T-cell (primary cell): ENCODE data around the gene CHDH. TPM values are rescaled to one million over a fixed set of nuclear protein-coding genes. Genes with fewer than 3 reads are reported as not detected.

Experiments
- ATAC-seq, 4 experiments: fragments of 200-7000 bp in 3 of 4; fragments of 150-1000 bp in 1 of 4; cut with Tn5 transposase; replicated peaks in 1 of 4; 1 replicate in 3 of 4; 2 replicates in 1 of 4; pipeline ENCODE4 v1.10.0; 2021; ENCODE audit warnings: moderate library complexity in 3 of 4, mild to moderate bottlenecking in 2 of 4, moderate number of reproducible peaks in 1 of 4
- CTCF ChIA-PET, 2 donors: fragments of 300-600 bp; sonication (Branson Sonifier 250); formaldehyde crosslinking; loops; one replicate each; lab custom pipeline; 2022; ENCODE audit warnings: antibody characterized with exemption in 2 of 2; lab: Charles Lee
- POLR2A ChIA-PET, 2 donors: fragments of 300-600 bp; sonication (Branson Sonifier 250); formaldehyde crosslinking; loops; one replicate each; lab custom pipeline; 2022; ENCODE audit warnings: antibody characterized with exemption in 2 of 2; lab: Charles Lee
- DNase-seq, 35 experiments: peaks; one replicate each; pipeline versions ENCODE4 v3.0.0 to v3.0.0-alpha.2; 2013 to 2023
- H3K27ac ChIP-seq: one replicate; pipeline ENCODE4 v1.5.1; 2013; ENCODE audit warnings: low read length
- H3K27me3 ChIP-seq, 2 experiments: replicated peaks in 1 of 2; 1 replicate in 1 of 2; 2 replicates in 1 of 2; pipeline versions ENCODE4 v1.6.1 to v1.7.0; 2013; ENCODE audit warnings: low read length in 1 of 2, mixed read lengths in 1 of 2; ENCODE audit not compliant: control insufficient read depth in 2 of 2, insufficient read depth in 2 of 2; ENCODE audit errors: extremely low read depth in 1 of 2
- H3K36me3 ChIP-seq, 2 donors: 1 replicate in 1 of 2; 2 replicates in 1 of 2; pipeline versions ENCODE4 v1.6.1 to v1.7.0; 2013; ENCODE audit warnings: low read length in 1 of 2; ENCODE audit not compliant: control insufficient read depth in 2 of 2, insufficient read depth in 1 of 2; ENCODE audit errors: extremely low read depth in 1 of 2
- H3K4me1 ChIP-seq, 2 experiments: 1 replicate in 1 of 2; 2 replicates in 1 of 2; pipeline versions ENCODE4 v1.6.1 to v1.7.0; 2013; ENCODE audit warnings: low read length in 2 of 2, mixed read lengths in 1 of 2; ENCODE audit not compliant: insufficient read depth in 2 of 2, control insufficient read depth in 1 of 2; ENCODE audit errors: extremely low read depth in 1 of 2
- H3K4me3 ChIP-seq, 2 donors: 1 replicate in 1 of 2; 2 replicates in 1 of 2; pipeline versions ENCODE4 v1.5.1 to v1.7.0; 2013; ENCODE audit warnings: mild to moderate bottlenecking in 2 of 2, low read length in 1 of 2, moderate library complexity in 1 of 2; ENCODE audit not compliant: control insufficient read depth in 1 of 2; ENCODE audit errors: extremely low read depth in 1 of 2
- H3K9me3 ChIP-seq: 2 replicates; pipeline ENCODE4 v1.7.0; 2013
- H3K27ac Mint-ChIP-seq, 2 donors: one replicate each; pipeline ENCODE4 v1.8.0; 2020 to 2021; ENCODE audit warnings: mild to moderate bottlenecking in 2 of 2, mixed read lengths in 2 of 2
- H3K27me3 Mint-ChIP-seq, 2 donors: one replicate each; pipeline ENCODE4 v1.8.0; 2021 to 2022; ENCODE audit warnings: mixed read lengths in 2 of 2
- H3K36me3 Mint-ChIP-seq: one replicate; pipeline ENCODE4 v1.8.0; 2021; ENCODE audit warnings: mixed read lengths
- H3K4me1 Mint-ChIP-seq, 3 donors: one replicate each; pipeline ENCODE4 v1.8.0; 2020 to 2022; ENCODE audit warnings: mixed read lengths in 3 of 3, mild to moderate bottlenecking in 1 of 3
- H3K4me3 Mint-ChIP-seq, 3 donors: one replicate each; pipeline ENCODE4 v1.8.0; 2020 to 2022; ENCODE audit warnings: mild to moderate bottlenecking in 3 of 3, mixed read lengths in 3 of 3, moderate library complexity in 3 of 3
- H3K9me3 Mint-ChIP-seq, 3 donors: one replicate each; pipeline ENCODE4 v1.8.0; 2020 to 2022; ENCODE audit warnings: mixed read lengths in 3 of 3
- WGBS: methylation state at CpG from one replicate; pipeline ENCODE4 v1.1.5; 2013; ENCODE audit warnings: missing lambda C conversion rate; ENCODE audit not compliant: insufficient coverage; 5-methylcytosine and 5-hydroxymethylcytosine counted together
- total RNA-seq, 35 experiments: library from RNA in 6 of 35; stranded (reverse) in 6 of 35; fragments of 120-200 nt in 1 of 35; gene quantifications; one replicate each; pipeline versions ENCODE4 v1.2.1 to v1.2.4 and lab custom pipeline; 2013 to 2026

Gene CHDH
- total RNA-seq, 5 donors from 2014 or later (not counting 1 experiment from before 2014, with no cell fraction given), result 0.18 to 2.3 (median 0.72) TPM

- no peaks in the 10 kb centered on the region for H3K4me1 ChIP-seq
- no peak overlapping the region for H3K4me3 ChIP-seq
- Mint-ChIP-seq H3K27ac (no peak overlapping the region), H3K4me3 (no peak overlapping the region), H3K27me3 (peaks cover 0 to 4% of the 10 kb centered on the region in 2 donors), H3K36me3 (no peaks in the 10 kb centered on the region), H3K4me1 (no peaks in the 10 kb centered on the region), H3K9me3 (no peaks in the 10 kb centered on the region)
- ATAC-seq (no peak), DNase-seq (no peak)
- 88% methylated on average over 1 of the region's 4 CpGs for WGBS
- no peaks in the 10 kb centered on the region for H3K9me3 ChIP-seq
- H3K36me3 ChIP-seq, result no peaks in the 10 kb centered on the region
- H3K27ac ChIP-seq, result no peak overlapping the region
- H3K27me3 ChIP-seq, result peaks cover 0 to 10% of the 10 kb centered on the region in 2 experiments
- CTCF ChIA-PET, result no interaction called here
- POLR2A ChIA-PET, result no interaction called here
Observed at GRCh38 chr3:53780171-53780570, 66.0 kb downstream of the CHDH start.

DNA sequence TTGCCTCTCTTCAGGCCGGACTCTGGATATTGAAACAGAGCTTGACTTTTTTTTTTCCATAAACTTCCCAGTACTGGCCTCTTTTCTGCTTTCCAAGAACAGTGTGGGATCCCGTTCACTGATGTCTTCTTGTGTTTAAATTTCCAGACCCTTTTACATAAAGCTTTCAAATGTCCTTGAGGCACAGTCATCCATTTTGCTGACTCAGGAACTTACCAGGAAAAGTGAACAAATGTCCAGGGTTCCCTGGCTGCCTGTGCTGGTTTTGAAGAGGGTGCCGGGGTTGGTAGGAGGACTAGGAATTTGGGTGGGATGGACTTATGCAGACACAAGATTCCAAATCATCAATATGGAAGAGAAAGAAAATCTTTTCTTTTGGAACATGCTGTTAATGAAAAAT lies 68.1 kb downstream of the CHDH start:
- H3K4me1 Mint-ChIP-seq, result no peaks in the 10 kb centered on the region
- H3K4me3 Mint-ChIP-seq, result no peak overlapping the region
- ChIA-PET CTCF (no interaction called here), POLR2A (no interaction called here)
- no peak overlapping the region for H3K27ac ChIP-seq
- peaks cover 0 to 7% of the 10 kb centered on the region in 2 experiments for H3K27me3 ChIP-seq
- no peak overlapping the region for H3K4me3 ChIP-seq
- no peaks in the 10 kb centered on the region for H3K36me3 ChIP-seq
- DNase-seq (no peak), ATAC-seq (no peak)
- no peaks in the 10 kb centered on the region for H3K4me1 ChIP-seq
- H3K27me3 Mint-ChIP-seq, result peaks cover 0 to 4% of the 10 kb centered on the region in 2 donors
- no peaks in the 10 kb centered on the region for H3K36me3 Mint-ChIP-seq
- H3K27ac Mint-ChIP-seq, result no peak overlapping the region
- H3K9me3 Mint-ChIP-seq, result no peaks in the 10 kb centered on the region
- H3K9me3 ChIP-seq, result no peaks in the 10 kb centered on the region
- 77% methylated on average over 2 of the region's 3 CpGs for WGBS

- Histone ChIP-seq H3K36me3 (no peaks in the 10 kb centered on the region), H3K27ac (no peak overlapping the region), H3K4me3 (no peak overlapping the region), H3K4me1 (no peaks in the 10 kb centered on the region), H3K9me3 (no peaks in the 10 kb centered on the region), H3K27me3 (peaks cover 0 to 7% of the 10 kb centered on the region in 2 experiments)
- H3K27ac Mint-ChIP-seq, result no peak overlapping the region
- DNase-seq, result no peak
- 47% methylated on average over 8 of the region's 8 CpGs for WGBS
- H3K4me1 Mint-ChIP-seq, result no peaks in the 10 kb centered on the region
- no peaks in the 10 kb centered on the region for H3K9me3 Mint-ChIP-seq
- ATAC-seq, result no peak
- H3K36me3 Mint-ChIP-seq, result no peaks in the 10 kb centered on the region
- CTCF ChIA-PET, result no interaction called here
- POLR2A ChIA-PET, result no interaction called here
- H3K4me3 Mint-ChIP-seq, result no peak overlapping the region
- peaks cover 0 to 4% of the 10 kb centered on the region in 2 donors for H3K27me3 Mint-ChIP-seq
Observed at GRCh38 chr3:53777468-53777867, 68.8 kb downstream of the CHDH start.

GRCh38 chr3:53776494-53777101 lies 69.6 kb downstream of the CHDH start:
- H3K4me1 ChIP-seq, result no peaks in the 10 kb centered on the region
- Mint-ChIP-seq H3K4me1 (no peaks in the 10 kb centered on the region), H3K27me3 (peaks cover 0 to 4% of the 10 kb centered on the region in 2 donors), H3K9me3 (no peaks in the 10 kb centered on the region), H3K4me3 (no peak overlapping the region), H3K27ac (no peak overlapping the region), H3K36me3 (no peaks in the 10 kb centered on the region)
- H3K27ac ChIP-seq, result no peak overlapping the region
- 89% methylated on average over 9 of the region's 9 CpGs for WGBS
- DNase-seq, result no peak
- H3K36me3 ChIP-seq, result no peaks in the 10 kb centered on the region
- H3K27me3 ChIP-seq, result peaks cover 0 to 3% of the 10 kb centered on the region in 2 experiments
- no peak for ATAC-seq
- ChIA-PET POLR2A (no interaction called here), CTCF (no interaction called here)
- no peak overlapping the region for H3K4me3 ChIP-seq
- H3K9me3 ChIP-seq, result no peaks in the 10 kb centered on the region

- H3K4me3 Mint-ChIP-seq, result no peak overlapping the region
- WGBS, result 78% methylated on average over 3 of the region's 5 CpGs
- no peaks in the 10 kb centered on the region for H3K9me3 Mint-ChIP-seq
- Histone ChIP-seq H3K27ac (no peak overlapping the region), H3K36me3 (no peaks in the 10 kb centered on the region), H3K4me3 (no peak overlapping the region), H3K27me3 (peaks cover 0 to 3% of the 10 kb centered on the region in 2 experiments), H3K9me3 (no peaks in the 10 kb centered on the region), H3K4me1 (no peaks in the 10 kb centered on the region)
- DNase-seq (no peak), ATAC-seq (no peak)
- no peak overlapping the region for H3K27ac Mint-ChIP-seq
- no peaks in the 10 kb centered on the region for H3K4me1 Mint-ChIP-seq
- H3K36me3 Mint-ChIP-seq, result no peaks in the 10 kb centered on the region
- POLR2A ChIA-PET, result no interaction called here
- CTCF ChIA-PET, result no interaction called here
- peaks cover 0 to 7% of the 10 kb centered on the region in 2 donors for H3K27me3 Mint-ChIP-seq
Observed at GRCh38 chr3:53775834-53776251, 70.4 kb downstream of the CHDH start.

GRCh38 chr3:53775018-53775417 lies 71.2 kb downstream of the CHDH start:
- ATAC-seq (no peak), DNase-seq (no peak)
- Histone ChIP-seq H3K4me3 (no peak overlapping the region), H3K9me3 (no peaks in the 10 kb centered on the region), H3K27ac (no peak overlapping the region), H3K4me1 (no peaks in the 10 kb centered on the region), H3K27me3 (peaks cover 0 to 8% of the 10 kb centered on the region in 2 experiments), H3K36me3 (no peaks in the 10 kb centered on the region)
- H3K4me3 Mint-ChIP-seq, result no peak overlapping the region
- ChIA-PET CTCF (no interaction called here), POLR2A (no interaction called here)
- no peaks in the 10 kb centered on the region for H3K36me3 Mint-ChIP-seq
- 17% methylated on average over 1 of the region's 5 CpGs for WGBS
- no peaks in the 10 kb centered on the region for H3K4me1 Mint-ChIP-seq
- peaks cover 4 to 7% of the 10 kb centered on the region in 2 donors for H3K27me3 Mint-ChIP-seq
- no peak overlapping the region for H3K27ac Mint-ChIP-seq
- H3K9me3 Mint-ChIP-seq, result no peaks in the 10 kb centered on the region
